Measurements from ENCODE around the gene CD79B.

GRCh38 chr17:63975541-63976092 is 43.5 kb upstream of the CD79B start:
- TF ChIP-seq, protein P1, sequence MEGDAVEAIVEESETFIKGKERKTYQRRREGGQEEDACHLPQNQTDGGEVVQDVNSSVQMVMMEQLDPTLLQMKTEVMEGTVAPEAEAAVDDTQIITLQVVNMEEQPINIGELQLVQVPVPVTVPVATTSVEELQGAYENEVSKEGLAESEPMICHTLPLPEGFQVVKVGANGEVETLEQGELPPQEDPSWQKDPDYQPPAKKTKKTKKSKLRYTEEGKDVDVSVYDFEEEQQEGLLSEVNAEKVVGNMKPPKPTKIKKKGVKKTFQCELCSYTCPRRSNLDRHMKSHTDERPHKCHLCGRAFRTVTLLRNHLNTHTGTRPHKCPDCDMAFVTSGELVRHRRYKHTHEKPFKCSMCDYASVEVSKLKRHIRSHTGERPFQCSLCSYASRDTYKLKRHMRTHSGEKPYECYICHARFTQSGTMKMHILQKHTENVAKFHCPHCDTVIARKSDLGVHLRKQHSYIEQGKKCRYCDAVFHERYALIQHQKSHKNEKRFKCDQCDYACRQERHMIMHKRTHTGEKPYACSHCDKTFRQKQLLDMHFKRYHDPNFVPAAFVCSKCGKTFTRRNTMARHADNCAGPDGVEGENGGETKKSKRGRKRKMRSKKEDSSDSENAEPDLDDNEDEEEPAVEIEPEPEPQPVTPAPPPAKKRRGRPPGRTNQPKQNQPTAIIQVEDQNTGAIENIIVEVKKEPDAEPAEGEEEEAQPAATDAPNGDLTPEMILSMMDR (IDR thresholded peaks at IDR 0.05) = no peak
- no peak for TF ChIP-seq POLR2AphosphoS5 (IDR thresholded peaks at IDR 0.05; ENCODE audit: low read depth, low read length)
- TF ChIP-seq RCOR1 (IDR thresholded peaks at IDR 0.05; ENCODE audit: low read length) = no peak
- TF ChIP-seq RAD21 (IDR thresholded peaks at IDR 0.05; ENCODE audit: low read length) = no peak
- TF ChIP-seq EP300 (IDR thresholded peaks at IDR 0.05; ENCODE audit: borderline replicate concordance in 1 of 2, low read depth in 1 of 2, low read length in 1 of 2) = no peak
- TF ChIP-seq GABPA (IDR thresholded peaks at IDR 0.05; ENCODE audit: low read depth) = no peak
- no peak for TF ChIP-seq RXRA (IDR thresholded peaks at IDR 0.05; ENCODE audit: borderline replicate concordance, low read depth)
- TF ChIP-seq, protein P2, sequence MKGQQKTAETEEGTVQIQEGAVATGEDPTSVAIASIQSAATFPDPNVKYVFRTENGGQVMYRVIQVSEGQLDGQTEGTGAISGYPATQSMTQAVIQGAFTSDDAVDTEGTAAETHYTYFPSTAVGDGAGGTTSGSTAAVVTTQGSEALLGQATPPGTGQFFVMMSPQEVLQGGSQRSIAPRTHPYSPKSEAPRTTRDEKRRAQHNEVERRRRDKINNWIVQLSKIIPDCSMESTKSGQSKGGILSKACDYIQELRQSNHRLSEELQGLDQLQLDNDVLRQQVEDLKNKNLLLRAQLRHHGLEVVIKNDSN (IDR thresholded peaks at IDR 0.05; ENCODE audit: borderline replicate concordance, low read depth) = no peak
- no peak for TF ChIP-seq SMC3 (IDR thresholded peaks at IDR 0.05; ENCODE audit: low read depth, low read length)
- no peak for TF ChIP-seq RFX5 (IDR thresholded peaks at IDR 0.05; ENCODE audit: low read length)
- no peak for TF ChIP-seq PBX3 (IDR thresholded peaks at IDR 0.05)
- no peak for TF ChIP-seq USF2 (IDR thresholded peaks at IDR 0.05; ENCODE audit: borderline replicate concordance, low read depth, low read length)
